Astrocyte (in vitro differentiated cells and primary cell): Measurements from ENCODE around the gene PFKFB2. TPM values are rescaled to one million over a fixed set of nuclear protein-coding genes. Genes with fewer than 3 reads are reported as not detected.

Experiments
- DNase-seq: peaks from one replicate; pipeline ENCODE4 v3.0.0-alpha.2; 2010; ENCODE audit warnings: low read depth
- FAIRE-seq: peaks from 2 replicates; lab custom pipeline; 2011; peaks lifted over from hg19 to GRCh38; lab: Jason Lieb, UNC
- H2AFZ ChIP-seq: 2 replicates; pipeline ENCODE4 v1.6.0; 2012; ENCODE audit warnings: low read depth, low read length, inconsistent platforms
- H3K27ac ChIP-seq: 2 replicates; pipeline ENCODE4 v1.5.1; 2011; ENCODE audit warnings: low read depth, low read length, inconsistent platforms
- H3K27me3 ChIP-seq: 2 replicates; pipeline ENCODE4 v1.6.0; 2011; ENCODE audit warnings: low read length, inconsistent platforms; ENCODE audit not compliant: insufficient read depth
- H3K36me3 ChIP-seq: 2 replicates; pipeline ENCODE4 v1.5.1; 2011; ENCODE audit warnings: low read length, inconsistent platforms; ENCODE audit not compliant: insufficient read depth
- H3K4me1 ChIP-seq: 2 replicates; pipeline ENCODE4 v1.5.1; 2011; ENCODE audit warnings: low read length, inconsistent platforms; ENCODE audit not compliant: insufficient read depth
- H3K4me2 ChIP-seq: 2 replicates; pipeline ENCODE4 v1.6.0; 2012; ENCODE audit warnings: low read length, inconsistent platforms
- H3K4me3 ChIP-seq: 2 replicates; pipeline ENCODE4 v1.5.1; 2011; ENCODE audit warnings: low read depth, mild to moderate bottlenecking, low read length, inconsistent platforms; ENCODE audit not compliant: insufficient read depth
- H3K79me2 ChIP-seq: 2 replicates; pipeline ENCODE4 v1.6.0; 2012; ENCODE audit warnings: mild to moderate bottlenecking, low read length, inconsistent platforms; ENCODE audit not compliant: insufficient read depth
- H3K9ac ChIP-seq: 2 replicates; pipeline ENCODE4 v1.6.0; 2012; ENCODE audit warnings: mild to moderate bottlenecking, low read length, inconsistent platforms
- H3K9me3 ChIP-seq: 2 replicates; pipeline ENCODE4 v1.5.1; 2012; ENCODE audit warnings: low read depth, mild to moderate bottlenecking, low read length, inconsistent platforms; ENCODE audit not compliant: insufficient read depth
- H4K20me1 ChIP-seq: 2 replicates; pipeline ENCODE4 v1.6.0; 2012; ENCODE audit warnings: low read length, inconsistent platforms; ENCODE audit not compliant: insufficient read depth
- H3K27ac Mint-ChIP-seq: one replicate; pipeline ENCODE4 v1.8.0; 2021; ENCODE audit warnings: mild to moderate bottlenecking, mixed read lengths; ENCODE audit not compliant: unreplicated experiment
- H3K27me3 Mint-ChIP-seq: one replicate; pipeline ENCODE4 v1.8.0; 2021; ENCODE audit warnings: low read depth, mixed read lengths; ENCODE audit not compliant: unreplicated experiment
- H3K36me3 Mint-ChIP-seq: one replicate; pipeline ENCODE4 v1.8.0; 2021; ENCODE audit warnings: low read depth, mixed read lengths; ENCODE audit not compliant: unreplicated experiment
- H3K4me1 Mint-ChIP-seq: one replicate; pipeline ENCODE4 v1.8.0; 2021; ENCODE audit warnings: low read depth, mixed read lengths; ENCODE audit not compliant: unreplicated experiment
- H3K4me3 Mint-ChIP-seq: one replicate; pipeline ENCODE4 v1.8.0; 2021; ENCODE audit warnings: mild to moderate bottlenecking, moderate library complexity, mixed read lengths; ENCODE audit not compliant: unreplicated experiment
- H3K9me3 Mint-ChIP-seq: one replicate; pipeline ENCODE4 v1.8.0; 2021; ENCODE audit warnings: mild to moderate bottlenecking, mixed read lengths; ENCODE audit not compliant: unreplicated experiment
- EZH2 ChIP-seq: IDR thresholded peaks from 2 replicates; pipeline ENCODE4 v1.6.1; 2012; ENCODE audit warnings: mild to moderate bottlenecking, low read length, inconsistent platforms; ENCODE audit not compliant: insufficient read depth
- total RNA-seq: library from RNA; stranded (reverse); gene quantifications from 2 replicates; pipeline ENCODE4 v1.2.1, GENCODE V29; 2021
- TF ChIP-seq, protein P1 (sequence below): IDR thresholded peaks from 2 replicates; pipeline ENCODE4 v1.5.1; 2011; ENCODE audit warnings: low read depth, mild to moderate bottlenecking, inconsistent platforms, low read length, moderate library complexity; ENCODE audit not compliant: insufficient read depth

PFKFB2 gene
- total RNA-seq, 1 donor from 2014 or later = 6.2 TPM

DNA sequence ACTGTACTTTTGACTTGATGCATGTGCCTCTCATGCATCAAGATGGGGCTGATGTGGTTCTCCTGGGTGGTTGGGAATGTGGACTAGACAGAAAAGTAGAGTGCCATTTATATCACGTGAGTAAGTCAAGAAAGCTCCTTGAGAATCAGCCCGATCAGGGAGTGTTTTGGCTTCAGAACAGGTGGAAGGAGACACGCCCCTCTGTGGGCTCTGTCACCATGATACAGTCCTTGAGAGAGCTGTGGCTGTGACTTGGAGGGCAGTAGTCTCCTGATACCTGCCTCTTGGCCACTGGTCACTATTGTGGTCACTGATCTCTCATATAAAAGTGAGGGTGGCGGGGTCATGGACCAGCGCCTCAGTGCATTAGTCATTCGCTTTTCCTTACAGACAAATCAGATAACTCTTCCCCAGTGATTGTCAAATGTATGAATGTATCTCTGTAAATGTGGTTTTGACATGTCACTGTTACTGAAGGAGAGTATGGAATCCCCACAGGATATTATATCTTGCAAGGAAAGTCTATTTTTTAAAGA is 26.7 kb downstream of the PFKFB2 start:
- Histone ChIP-seq H2AFZ (no peak overlapping the region), H3K27ac (no peak overlapping the region), H3K36me3 (no peaks in the 10 kb centered on the region), H4K20me1 (no peaks in the 10 kb centered on the region), H3K9me3 (no peaks in the 10 kb centered on the region), H3K79me2 (no peaks in the 10 kb centered on the region), H3K9ac (no peak overlapping the region), H3K4me2 (no peak overlapping the region), H3K4me3 (no peak overlapping the region), H3K27me3 (peaks cover 5% of the 10 kb centered on the region), H3K4me1 (no peaks in the 10 kb centered on the region)
- no peak overlapping the region for H3K4me3 Mint-ChIP-seq
- DNase-seq (no peak), FAIRE-seq (no peak)
- TF ChIP-seq EZH2 = no peak
- TF ChIP-seq, protein P1, sequence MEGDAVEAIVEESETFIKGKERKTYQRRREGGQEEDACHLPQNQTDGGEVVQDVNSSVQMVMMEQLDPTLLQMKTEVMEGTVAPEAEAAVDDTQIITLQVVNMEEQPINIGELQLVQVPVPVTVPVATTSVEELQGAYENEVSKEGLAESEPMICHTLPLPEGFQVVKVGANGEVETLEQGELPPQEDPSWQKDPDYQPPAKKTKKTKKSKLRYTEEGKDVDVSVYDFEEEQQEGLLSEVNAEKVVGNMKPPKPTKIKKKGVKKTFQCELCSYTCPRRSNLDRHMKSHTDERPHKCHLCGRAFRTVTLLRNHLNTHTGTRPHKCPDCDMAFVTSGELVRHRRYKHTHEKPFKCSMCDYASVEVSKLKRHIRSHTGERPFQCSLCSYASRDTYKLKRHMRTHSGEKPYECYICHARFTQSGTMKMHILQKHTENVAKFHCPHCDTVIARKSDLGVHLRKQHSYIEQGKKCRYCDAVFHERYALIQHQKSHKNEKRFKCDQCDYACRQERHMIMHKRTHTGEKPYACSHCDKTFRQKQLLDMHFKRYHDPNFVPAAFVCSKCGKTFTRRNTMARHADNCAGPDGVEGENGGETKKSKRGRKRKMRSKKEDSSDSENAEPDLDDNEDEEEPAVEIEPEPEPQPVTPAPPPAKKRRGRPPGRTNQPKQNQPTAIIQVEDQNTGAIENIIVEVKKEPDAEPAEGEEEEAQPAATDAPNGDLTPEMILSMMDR = no peak
- H3K27ac Mint-ChIP-seq = no peak overlapping the region
- peaks cover 9% of the 10 kb centered on the region for H3K4me1 Mint-ChIP-seq
- H3K27me3 Mint-ChIP-seq = no peaks in the 10 kb centered on the region
- peaks cover 2% of the 10 kb centered on the region for H3K9me3 Mint-ChIP-seq
- H3K36me3 Mint-ChIP-seq = no peaks in the 10 kb centered on the region

DNA sequence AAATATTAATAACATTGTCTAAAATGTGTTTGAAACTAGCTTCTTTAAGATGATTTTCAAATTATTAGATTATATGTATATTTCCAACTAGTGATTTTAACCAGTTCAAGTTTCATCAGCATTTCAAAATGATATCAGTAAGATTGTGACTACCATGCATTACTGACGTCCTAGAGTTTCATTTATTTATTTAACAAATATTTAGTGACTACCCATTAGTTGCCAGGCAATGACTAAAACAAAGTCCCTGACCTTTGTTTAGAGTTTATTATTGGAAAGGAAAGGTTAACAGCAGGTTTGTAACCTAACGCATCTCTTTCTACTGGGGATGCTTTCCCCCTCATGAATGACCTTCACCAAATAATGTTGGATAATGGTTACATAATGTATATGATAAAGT is 28.0 kb downstream of the PFKFB2 start:
- no peak for FAIRE-seq
- Histone ChIP-seq H3K9me3 (no peaks in the 10 kb centered on the region), H3K4me1 (no peaks in the 10 kb centered on the region), H3K79me2 (no peaks in the 10 kb centered on the region), H3K27me3 (peaks cover 5% of the 10 kb centered on the region), H3K4me3 (no peak overlapping the region), H4K20me1 (no peaks in the 10 kb centered on the region), H3K36me3 (no peaks in the 10 kb centered on the region), H3K9ac (no peak overlapping the region), H3K4me2 (no peak overlapping the region), H3K27ac (no peak overlapping the region), H2AFZ (no peak overlapping the region)
- Mint-ChIP-seq H3K4me1 (peaks cover 17% of the 10 kb centered on the region), H3K36me3 (no peaks in the 10 kb centered on the region), H3K4me3 (no peak overlapping the region), H3K27ac (no peak overlapping the region), H3K27me3 (no peaks in the 10 kb centered on the region), H3K9me3 (peaks cover 2% of the 10 kb centered on the region)
- no peak for TF ChIP-seq EZH2
- TF ChIP-seq, protein P1 = no peak
- no peak for DNase-seq

DNA sequence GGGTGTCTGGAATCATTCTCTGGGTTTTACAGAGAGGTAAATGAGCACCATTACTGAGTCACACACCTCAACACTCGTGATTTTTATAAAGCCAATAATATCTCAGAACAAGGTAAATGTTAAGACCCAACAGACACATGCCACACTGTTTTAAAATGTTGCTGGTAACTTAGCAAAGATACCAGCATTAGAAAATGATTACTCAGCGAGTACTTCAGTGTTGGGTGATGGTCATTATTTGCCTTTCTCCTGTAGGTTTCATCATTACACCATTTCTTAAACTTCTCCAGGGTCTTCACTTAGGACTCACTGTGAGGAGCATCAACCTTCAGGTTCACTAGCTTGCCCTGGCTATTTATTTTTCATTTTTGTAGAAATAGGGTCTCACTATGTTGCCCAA is 28.7 kb downstream of the PFKFB2 start:
- Histone ChIP-seq H3K27ac (no peak overlapping the region), H4K20me1 (no peaks in the 10 kb centered on the region), H3K27me3 (peaks cover 5% of the 10 kb centered on the region), H3K4me1 (no peaks in the 10 kb centered on the region), H3K9me3 (no peaks in the 10 kb centered on the region), H3K79me2 (no peaks in the 10 kb centered on the region), H3K4me2 (no peak overlapping the region), H3K9ac (no peak overlapping the region), H3K4me3 (no peak overlapping the region), H3K36me3 (no peaks in the 10 kb centered on the region), H2AFZ (no peak overlapping the region)
- DNase-seq (no peak), FAIRE-seq (no peak)
- H3K36me3 Mint-ChIP-seq = no peaks in the 10 kb centered on the region
- no peak overlapping the region for H3K27ac Mint-ChIP-seq
- no peaks in the 10 kb centered on the region for H3K27me3 Mint-ChIP-seq
- H3K4me3 Mint-ChIP-seq = no peak overlapping the region
- peaks cover 20% of the 10 kb centered on the region for H3K4me1 Mint-ChIP-seq
- no peak for TF ChIP-seq EZH2
- TF ChIP-seq, protein P1 = no peak
- H3K9me3 Mint-ChIP-seq = peaks cover 2% of the 10 kb centered on the region
